GM12873 (cell line): Measurements from ENCODE around the gene PEAK1.

ENCODE experiments used
- CTCF ChIP-seq: IDR thresholded peaks from 2 replicates; pipeline ENCODE4 v1.5.1; 2012; ENCODE audit warnings: low read depth, mild to moderate bottlenecking, moderate library complexity, low read length, control low read depth; ENCODE audit not compliant: insufficient read depth; ENCODE audit errors: missing control alignments

Gene PEAK1

GRCh38 chr15:77457905-77458265 is 38.0 kb upstream of the PEAK1 start:
- no peak for TF ChIP-seq CTCF

- TF ChIP-seq CTCF: no peak
Measured at GRCh38 chr15:77457191-77457904, 37.4 kb upstream of the PEAK1 start.

GRCh38 chr15:77456746-77457145 is 36.8 kb upstream of the PEAK1 start:
- no peak for TF ChIP-seq CTCF

- no peak for TF ChIP-seq CTCF
Measured at GRCh38 chr15:77455696-77456321, 35.9 kb upstream of the PEAK1 start.

- no peak for TF ChIP-seq CTCF
Measured at GRCh38 chr15:77454951-77455350, 35.0 kb upstream of the PEAK1 start.

- no peak for TF ChIP-seq CTCF
Measured at GRCh38 chr15:77454265-77454664, 34.4 kb upstream of the PEAK1 start.

GRCh38 chr15:77446840-77447390 is 27.0 kb upstream of the PEAK1 start:
- TF ChIP-seq CTCF: no peak
